GM19372 (cell line): ENCODE results near the gene ANO4.

Source experiments
- ATAC-seq: cut with Tn5 transposase; IDR thresholded peaks from one replicate; pipeline ENCODE4 v1.9.1; 2021; ENCODE audit warnings: mild to moderate bottlenecking, low read depth, moderate library complexity; ENCODE audit not compliant: unreplicated experiment

ANO4 gene

DNA sequence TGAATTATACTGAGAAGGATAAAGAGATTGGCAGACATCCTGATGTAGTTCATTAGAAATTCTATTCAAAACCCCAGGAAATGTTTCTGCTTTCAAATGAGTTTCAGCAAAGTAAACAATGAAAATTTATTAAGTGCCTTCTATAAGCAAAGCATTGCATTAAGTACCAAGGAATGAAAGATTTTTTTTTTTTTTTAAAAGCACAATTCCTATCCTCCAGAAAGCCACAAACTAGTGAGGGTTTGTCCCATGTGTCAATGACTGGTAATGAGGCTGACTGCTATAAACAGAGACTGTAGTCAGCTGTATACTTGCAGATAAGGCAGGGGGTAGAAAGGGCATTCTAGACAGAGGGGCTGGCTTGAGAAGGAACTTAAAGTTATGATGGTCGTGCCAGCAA is 6.7 kb downstream of the ANO4 start:
- ATAC-seq: no peak

DNA sequence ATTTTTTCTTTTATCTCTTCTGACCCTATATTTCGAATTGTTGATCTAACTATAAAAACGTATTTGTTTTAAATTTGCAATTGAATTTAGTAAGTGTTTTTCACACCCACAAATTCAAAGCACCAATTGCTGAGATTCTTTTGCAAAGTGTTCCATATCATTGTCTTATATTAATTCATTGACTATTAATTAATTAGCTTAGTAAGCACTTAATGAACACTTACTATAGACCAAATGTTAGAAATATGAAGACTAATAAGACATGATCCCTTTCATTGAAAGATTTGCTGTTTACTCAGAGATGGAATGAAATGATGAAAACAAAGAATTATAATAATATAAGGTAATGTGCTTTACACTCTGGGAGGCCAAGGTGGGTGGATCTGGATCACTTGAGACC is 14.2 kb downstream of the ANO4 start:
- no peak for ATAC-seq

DNA sequence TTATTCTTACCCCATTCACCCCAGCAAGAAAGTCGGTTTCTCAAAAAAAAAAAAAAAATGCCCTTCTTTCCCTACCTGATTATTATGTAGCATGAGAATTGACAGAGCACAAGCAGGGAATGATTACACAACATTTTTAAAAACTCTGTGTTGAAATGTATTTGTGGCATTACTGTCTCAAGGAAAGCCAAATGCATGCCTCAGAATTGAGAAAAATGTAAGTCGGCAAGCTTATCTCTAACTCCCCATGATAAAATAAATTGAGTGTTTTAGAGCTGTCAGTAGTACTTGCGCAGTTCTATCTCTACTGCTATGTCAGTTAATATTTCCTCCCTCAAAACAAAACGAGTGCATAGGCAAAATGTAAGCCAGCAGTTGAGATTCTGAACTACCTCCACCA is 25.7 kb downstream of the ANO4 start:
- ATAC-seq: no peak

DNA sequence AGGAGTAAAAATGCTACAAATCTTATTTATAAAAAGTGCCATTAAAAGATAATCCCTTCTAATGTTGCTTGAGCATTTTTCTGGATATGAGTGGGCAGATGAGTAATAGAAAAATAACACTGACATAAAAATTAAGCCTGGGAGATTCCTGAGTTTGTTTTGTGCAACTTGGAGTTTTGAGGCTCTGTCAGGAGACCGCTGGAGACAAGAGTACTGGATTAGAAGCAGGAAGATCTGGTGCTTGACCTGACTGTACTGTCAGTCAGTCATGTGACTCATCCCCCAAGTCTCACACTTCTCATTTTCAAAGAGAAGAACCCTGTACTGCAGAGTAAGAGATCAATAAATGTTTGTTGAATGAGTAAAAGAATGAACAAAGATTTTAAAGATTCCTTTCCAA is 29.4 kb downstream of the ANO4 start:
- no peak for ATAC-seq

DNA sequence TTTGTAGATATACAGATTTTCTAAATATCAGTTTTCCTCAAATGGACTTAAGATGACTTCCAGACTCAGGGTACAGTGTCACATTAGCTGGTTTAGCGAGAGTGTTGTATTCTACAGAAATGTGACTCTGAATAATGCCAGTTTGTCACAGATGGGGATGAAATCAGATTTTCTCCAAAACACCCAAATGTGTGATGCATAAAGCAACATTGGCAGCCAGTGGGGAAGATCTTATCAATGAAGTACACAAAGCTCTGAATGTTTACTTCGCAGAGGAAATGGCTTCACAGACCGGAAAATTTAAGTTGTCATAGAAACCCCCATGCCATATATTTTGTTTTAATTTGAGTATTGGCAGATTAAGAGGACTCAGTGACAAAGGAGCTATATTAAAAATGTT is 29.9 kb downstream of the ANO4 start:
- no peak for ATAC-seq

DNA sequence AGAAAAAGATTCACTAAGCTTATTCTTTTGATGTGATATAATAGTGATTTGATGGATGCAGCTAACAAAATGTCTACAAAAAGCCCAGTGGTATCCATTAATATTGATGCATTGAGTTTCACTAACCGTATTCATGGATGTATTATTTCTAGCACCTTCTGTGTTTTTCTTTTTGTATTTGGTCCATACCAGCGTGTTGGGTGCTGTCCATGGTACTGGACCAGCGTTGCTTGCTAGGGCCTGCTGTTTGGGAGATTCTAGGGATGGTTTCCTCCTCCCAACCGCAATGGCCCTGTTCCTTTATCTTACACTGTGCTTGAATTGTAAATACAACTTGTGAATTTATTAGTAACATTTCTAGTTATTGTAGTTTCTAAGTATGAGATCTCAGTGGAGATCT is 31.7 kb downstream of the ANO4 start:
- no peak for ATAC-seq

DNA sequence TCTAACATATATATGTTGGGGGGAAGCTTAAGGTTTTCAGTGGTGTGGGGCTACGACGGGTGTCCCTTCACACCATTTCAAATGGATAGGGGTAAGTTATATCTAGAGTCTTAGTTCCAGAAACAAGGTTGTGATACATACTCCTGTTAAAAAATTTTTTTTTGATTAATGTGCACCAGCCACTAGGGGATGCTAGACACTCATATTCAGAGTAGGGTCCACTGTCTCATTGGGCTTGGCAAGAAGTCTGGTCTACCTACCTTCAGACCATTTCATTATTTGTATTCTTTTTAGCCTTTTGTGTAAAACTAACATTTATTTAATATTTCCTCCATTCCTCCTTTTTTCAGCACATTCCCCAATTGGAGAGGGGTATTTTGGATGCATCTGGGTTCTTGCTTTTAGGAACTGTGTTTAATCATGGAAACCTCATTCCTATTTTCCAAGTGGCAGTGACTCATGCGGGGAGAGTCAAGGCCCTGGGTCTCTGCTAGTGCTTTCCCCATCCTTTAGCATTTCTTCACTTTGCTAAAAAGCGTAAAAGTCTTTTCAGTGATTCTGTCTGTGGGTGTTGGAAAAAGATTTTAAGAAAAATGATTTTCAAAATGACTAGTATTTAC is 33.4 kb downstream of the ANO4 start:
- peak; percentile 59 for ATAC-seq

DNA sequence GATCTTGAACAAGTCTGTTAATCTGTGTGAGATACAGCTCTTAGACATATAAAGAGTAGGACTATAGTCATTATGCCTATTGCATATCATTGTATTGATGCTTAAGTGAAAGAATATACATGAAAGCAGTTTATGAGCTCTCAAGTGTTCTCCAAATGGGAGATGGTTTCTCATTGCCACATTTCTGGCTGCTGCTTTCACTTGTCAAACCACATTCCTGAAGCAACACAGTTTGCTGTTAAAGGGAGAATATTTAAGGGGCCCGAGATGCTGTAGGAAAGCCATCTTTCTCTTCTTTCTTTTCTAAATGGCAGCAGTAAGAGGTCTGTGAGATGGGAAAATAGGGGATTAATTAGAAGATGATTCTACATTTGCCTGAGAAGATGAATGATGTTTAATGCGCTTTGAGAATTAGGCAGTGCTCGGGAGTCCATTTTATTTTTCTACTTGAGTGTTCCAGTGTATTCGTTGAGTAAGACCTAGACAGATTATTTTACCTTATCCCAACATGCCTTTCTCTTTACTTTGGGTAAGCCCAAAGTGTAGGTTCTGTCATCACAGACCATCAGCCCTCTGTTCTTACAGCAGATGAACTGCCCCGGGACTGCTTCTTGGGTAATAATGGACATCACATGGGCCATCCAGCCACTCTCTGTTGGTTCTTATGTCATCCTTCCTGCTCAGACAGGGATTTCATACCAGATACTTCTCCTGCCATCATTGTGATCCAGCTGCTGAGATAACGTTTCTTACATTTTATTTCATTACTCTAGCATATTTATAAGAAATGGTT is 35.6 kb downstream of the ANO4 start:
- no peak for ATAC-seq

DNA sequence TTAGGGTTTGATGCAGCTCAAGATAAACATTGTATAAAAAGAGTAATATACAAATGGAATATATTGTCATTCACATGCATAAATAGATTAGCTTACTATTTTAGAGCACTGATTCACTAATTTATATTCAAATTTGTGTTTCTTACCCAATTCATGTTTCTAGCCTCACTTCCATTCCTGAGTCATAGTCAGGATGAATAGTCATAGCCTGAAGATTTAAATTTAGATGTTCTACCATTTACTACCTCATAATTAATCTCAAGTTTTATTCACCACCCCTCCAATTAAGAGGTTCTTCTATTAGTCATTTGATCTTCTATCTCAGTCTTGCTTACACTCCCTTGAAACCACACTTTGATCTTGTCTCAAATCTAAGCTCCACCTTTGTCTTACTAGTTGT is 38.7 kb downstream of the ANO4 start:
- ATAC-seq: no peak

DNA sequence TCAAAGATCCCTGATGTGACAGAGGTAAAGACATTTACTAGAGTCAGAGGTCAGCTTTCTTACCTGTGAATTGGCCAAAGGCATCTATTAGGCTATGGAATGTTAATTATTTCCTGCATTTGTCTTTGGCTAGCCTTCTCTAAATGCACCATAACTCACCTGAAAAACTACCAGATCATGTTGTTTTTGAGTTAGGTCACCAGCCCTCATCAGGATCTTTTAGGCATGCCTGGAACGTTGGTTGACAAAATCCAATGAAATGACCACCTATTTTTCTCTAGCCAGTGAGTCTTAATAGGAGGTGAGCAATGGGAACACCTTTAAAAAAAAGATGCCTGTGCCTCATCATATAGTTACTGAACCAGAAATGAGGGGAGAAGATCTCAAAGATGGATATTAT is 46.2 kb downstream of the ANO4 start:
- ATAC-seq: no peak

DNA sequence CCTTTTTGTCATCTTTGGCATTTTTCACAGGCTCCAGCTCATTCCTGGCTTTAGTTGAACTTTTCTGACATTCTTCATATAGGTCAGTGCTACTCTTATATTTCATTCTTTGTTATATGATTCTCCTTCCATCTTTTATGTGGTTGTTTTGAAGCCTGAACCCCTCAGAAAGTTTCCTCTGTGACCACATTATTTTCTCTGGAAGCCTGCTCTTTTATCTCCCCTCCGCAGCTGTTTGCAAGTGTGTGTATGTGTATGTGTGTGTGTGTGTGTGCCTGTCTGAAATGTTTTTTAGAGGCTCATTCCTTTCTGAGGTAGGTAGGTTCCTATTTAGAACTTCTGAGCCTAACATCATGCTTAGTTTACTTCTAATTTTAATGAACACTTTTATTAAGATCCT is 47.6 kb downstream of the ANO4 start:
- no peak for ATAC-seq

DNA sequence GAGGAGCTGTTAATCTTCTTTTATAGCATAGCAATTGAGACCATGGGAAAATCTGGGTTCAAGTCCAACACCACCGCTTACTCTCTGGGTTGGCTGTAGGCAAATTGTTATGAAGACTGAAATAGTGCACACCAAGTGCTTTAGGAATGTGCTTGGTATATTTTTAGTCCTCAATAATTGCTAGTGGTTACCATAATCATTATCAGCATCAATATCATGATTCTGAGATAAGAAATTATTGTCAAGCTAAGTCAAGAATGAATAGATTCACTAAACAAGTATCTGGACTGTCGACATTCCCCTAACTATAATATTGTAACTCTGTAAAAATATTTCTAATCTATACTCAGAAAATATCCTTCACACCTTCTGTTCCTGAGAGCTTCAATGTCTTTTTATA is 48.5 kb downstream of the ANO4 start:
- ATAC-seq: no peak

DNA sequence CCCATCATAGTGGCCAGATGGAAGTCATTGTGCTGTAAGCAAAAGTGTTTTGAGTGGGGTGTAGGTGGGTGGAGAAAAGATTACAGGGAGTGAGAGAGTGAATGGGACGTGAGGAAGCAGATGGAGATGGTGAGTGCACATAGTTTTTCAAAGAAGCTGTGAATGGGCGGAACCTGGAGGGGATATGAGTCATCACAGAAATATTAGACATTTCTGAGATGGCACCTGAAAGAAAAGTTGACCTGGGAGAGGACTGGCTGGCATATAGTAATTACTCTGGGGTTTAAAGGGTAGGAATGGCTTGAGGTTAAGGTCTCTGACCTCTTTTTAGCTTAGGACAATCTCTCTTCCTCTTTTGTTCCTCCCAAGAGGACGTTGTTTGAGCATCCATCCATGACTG is 50.5 kb downstream of the ANO4 start:
- ATAC-seq: no peak

DNA sequence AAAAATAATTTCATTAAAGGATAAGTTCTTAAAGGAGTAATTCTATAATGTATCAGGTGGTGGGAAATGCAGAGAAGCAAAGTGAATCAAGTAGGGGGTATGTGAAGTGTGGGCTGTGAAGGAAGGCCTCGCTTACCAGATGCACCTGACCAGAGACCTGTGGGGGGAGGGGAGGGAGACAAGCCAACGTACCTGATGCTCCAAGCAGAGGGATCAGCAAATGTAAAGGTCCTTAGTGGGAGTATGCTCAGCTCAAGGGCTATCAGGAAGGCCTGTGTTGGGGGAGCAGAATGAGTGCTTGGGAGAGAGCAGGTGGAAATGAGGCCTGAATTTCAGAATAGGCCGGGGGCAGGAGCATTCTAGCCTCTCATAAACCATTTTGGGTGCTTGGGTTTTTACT is 57.1 kb downstream of the ANO4 start:
- no peak for ATAC-seq

DNA sequence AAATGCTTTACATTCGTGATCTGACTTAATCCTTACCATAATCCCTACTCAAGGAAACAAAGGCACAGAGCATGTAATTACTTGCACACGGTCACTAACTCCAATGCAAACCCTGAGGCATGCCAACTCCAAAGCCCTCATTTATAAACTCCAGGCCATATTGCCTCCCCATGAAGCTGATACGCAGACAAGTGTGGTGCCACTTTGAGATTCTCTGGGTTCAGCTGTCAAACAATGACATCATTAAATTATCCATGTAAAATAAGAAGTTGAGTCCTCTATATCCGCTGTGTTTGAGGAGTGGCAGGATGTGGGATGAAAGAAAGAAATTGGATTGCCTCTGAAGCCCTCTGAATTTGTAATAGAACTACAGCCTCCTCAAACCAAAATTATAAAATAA is 62.8 kb downstream of the ANO4 start:
- ATAC-seq: no peak

DNA sequence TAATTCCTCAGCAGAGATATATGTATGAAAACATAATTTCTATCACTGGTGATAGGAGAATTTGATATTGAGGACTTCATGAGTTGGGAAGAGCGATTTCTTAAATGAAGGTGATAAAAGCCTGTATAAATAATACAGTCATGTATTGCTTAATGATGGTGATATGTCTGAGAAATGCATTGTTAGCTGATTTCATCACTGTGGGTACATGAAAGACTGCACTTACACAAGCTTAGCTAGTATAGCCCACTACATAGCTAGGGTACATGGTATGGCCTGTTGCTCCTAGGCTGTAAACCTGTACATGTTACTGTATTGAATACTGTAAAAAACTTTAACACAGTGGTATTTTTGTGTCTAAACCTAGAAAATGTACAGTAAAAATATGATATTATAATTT is 63.4 kb downstream of the ANO4 start:
- no peak for ATAC-seq

DNA sequence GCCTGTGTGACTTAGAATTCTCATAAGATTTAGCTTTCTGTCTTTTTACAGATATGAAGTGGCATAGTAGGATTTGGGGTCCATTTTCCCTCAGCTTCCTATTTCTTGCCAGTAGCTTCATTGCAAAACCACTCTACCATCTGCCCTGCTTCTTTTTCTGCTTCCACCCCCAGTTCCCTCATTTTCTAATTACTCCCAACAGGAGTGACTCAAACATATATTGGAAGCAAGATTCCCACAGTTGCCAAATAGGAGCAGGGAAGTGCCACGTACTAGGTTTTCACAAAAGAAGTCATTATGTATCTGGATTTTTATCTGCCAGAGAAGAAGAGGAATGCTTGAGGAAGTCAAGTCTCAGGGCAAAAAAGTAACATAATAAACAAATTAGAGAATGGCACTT is 64.1 kb downstream of the ANO4 start:
- no peak for ATAC-seq

DNA sequence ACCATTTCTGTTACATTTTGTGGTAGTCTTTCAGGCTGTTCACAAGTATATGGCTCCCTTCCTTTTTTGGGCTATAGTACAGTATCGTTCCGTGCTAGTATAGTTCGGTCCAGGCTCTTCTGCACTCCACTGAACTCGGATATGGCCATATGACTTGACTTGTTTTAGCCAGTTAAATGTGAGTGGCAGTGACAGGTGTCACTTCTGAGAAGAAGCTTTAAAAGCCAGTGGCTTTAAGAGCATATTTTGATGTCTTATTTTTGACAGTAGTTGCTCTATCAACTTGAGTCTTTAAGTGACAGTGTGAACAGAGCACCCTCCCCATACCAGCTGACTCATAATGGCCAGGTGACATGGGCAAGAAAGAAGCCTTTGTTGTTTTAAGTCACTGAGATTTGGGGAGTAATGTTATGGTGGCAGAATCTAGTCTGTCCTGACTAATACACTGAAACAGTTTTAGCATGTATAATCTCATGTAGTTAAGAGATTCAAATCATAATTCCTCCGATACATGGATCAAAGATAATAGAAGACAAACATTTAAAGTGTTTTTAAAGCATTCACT is 64.6 kb downstream of the ANO4 start:
- ATAC-seq: no peak

DNA sequence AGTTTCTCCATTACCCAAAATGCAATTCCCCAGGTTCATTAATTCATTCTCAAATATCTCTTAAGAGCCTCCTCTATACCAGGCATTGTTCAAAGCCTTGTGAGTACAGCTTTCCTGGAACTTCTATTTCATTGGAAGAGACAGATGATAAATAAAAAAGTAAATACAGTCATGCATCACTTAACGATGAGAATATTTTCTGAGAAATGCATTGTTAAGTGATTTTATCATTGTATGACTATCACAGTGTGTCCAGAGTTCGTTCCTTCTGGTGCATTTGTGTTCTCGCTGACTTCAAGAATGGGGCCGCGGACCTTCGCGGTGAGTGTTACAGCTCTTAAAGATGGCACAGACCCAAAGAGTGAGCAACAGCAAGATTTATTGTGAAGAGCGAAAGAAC is 66.0 kb downstream of the ANO4 start:
- ATAC-seq: no peak

DNA sequence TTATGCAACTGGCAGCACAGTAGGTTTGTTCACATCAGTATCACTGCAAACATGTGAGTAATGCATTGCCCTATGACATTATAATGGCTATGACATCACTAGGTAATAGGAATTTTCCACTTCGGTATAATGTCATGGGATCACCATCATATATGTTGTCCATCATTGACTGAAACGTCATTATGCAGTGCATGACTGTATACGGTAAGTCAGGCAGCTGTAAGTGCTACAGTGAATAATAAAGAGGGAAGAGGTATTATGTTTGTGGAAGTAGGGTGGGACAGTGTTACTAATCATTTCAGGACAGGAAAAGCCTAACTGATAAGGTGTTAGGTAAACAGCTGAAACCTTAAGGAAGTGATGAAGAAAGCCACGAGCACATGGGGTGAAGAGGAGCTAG is 68.1 kb downstream of the ANO4 start:
- ATAC-seq: no peak

DNA sequence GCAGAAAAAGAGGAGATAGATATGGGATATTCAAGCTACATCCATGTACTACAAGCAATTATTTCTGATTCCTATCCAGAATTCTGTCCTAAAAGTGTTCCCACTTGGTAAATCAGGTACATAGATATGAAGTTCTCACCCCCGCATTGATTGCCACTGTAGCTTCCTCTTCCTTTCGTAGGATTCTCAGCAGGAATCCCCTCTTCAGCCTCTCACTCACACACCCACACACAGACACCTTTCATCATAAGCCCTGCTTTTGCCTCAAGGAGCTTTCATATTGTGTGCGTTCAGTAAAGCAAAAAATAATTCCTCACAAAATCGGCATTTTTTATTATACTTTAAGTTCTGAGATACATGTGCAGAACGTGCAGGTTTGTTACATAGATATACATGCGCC is 69.8 kb downstream of the ANO4 start:
- ATAC-seq: no peak
